ENCODE results near the gene CMTM7.

The CMTM7 gene

DNA sequence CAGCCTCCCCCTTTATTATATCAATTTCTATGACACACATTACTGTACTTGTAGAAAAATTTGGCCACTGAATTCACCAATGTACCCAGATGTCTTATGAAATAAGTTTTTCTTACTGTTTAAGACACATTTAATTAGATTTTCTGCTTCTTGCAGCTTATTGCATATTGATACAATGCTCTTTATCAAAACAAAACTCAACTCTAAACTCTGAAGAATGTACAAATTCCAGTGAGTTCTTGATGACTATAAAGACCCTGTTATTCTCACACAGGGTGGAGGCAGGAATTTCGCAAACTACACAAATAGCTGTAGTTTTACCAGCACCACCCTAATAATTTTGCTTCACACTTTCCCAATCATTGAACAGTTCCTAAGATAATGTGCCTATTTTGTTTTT is 89.0 kb downstream of the CMTM7 start:
- no peak for DNase-seq
- peak overlapping the region; percentile 27 for H3K27ac ChIP-seq
- H3K27me3 ChIP-seq (replicated peaks) = no peaks in the 10 kb centered on the region
- TF ChIP-seq CTCF (IDR thresholded peaks at IDR 0.05; ENCODE audit: low read depth, low read length, missing control alignments) = no peak
- H3K4me3 ChIP-seq (ENCODE audit: low read depth, low read length) = no peak overlapping the region
- peaks cover 11% of the 10 kb centered on the region for H3K36me3 ChIP-seq (replicated peaks)
- in situ Hi-C loops (cut with HindIII; ENCODE audit: low pct_ligation_motif_present, low sequenced_read_pairs) = no loop called here

DNA sequence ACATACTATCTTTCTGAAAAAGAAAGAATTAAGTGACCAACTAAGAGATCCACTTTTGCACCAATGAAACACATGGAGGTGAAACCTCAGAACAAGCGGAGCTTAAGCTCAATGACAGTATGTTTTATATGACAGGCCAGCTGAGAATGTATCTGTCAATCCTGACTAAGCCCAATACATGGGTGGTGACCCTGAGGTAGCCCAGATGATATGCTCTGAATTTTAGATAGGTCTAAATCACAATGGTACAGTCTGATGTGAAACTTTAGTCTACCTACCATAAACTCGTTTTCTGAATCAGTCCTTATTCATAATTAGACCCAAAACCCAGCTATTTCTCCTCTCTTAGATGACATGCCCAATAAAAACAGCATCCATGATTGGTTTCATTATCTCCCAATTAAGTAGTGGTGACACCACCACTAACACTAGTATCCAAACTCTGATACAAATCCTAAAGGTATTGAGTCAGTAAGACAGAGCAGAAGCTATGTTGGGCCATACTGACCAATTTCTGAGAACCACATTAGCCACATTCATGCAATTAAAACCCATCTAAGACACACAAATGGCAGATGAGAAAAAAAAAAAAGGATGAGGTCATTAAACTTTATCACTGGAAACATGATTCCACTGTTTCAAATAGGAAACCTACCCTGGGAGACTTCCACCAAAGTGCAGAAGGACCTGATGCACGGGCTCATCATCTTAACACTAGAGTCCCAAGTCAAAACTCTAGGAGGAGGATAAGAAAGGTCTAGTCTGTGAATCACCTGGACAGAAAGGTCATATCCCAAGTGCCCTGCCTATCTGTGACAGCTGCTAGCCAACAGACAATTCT is 90.4 kb downstream of the CMTM7 start:
- in situ Hi-C loops (cut with HindIII; ENCODE audit: low pct_ligation_motif_present, low sequenced_read_pairs) = no loop called here
- H3K4me3 ChIP-seq (ENCODE audit: low read depth, low read length) = no peak overlapping the region
- no peak for DNase-seq
- no peaks in the 10 kb centered on the region for H3K27me3 ChIP-seq (replicated peaks)
- TF ChIP-seq CTCF (IDR thresholded peaks at IDR 0.05; ENCODE audit: low read depth, low read length, missing control alignments) = no peak
- H3K27ac ChIP-seq = no peak overlapping the region
- peaks cover 15% of the 10 kb centered on the region for H3K36me3 ChIP-seq (replicated peaks)

DNA sequence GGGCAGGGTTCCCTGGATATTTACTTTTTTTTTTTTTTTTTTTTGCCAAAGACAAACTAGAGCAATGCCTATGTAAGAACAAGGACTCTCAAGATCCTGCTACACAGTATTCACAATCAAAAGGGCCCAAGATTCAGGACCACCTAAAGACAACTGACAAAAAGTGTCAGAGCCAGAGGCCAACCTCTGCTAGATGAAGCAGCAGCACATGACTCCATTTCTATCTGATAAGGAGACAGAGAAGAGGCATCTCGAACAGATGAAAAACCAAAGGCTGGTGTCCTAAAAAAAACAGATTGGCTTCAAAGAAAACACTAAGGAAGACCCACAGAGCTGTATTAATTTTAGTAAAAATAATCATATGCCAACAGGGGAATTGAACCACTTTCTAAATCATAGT is 91.0 kb downstream of the CMTM7 start:
- Histone ChIP-seq H3K4me3 (ENCODE audit: low read depth, low read length) (no peak overlapping the region), H3K27ac (no peak overlapping the region), H3K27me3 (replicated peaks) (no peaks in the 10 kb centered on the region), H3K36me3 (replicated peaks) (peaks cover 15% of the 10 kb centered on the region)
- TF ChIP-seq CTCF (IDR thresholded peaks at IDR 0.05; ENCODE audit: low read depth, low read length, missing control alignments) = no peak
- in situ Hi-C loops (cut with HindIII; ENCODE audit: low pct_ligation_motif_present, low sequenced_read_pairs) = no loop called here
- no peak for DNase-seq

GRCh38 chr3:32483772-32484171 is 92.1 kb downstream of the CMTM7 start:
- TF ChIP-seq CTCF (IDR thresholded peaks at IDR 0.05; ENCODE audit: low read depth, low read length, missing control alignments) = no peak

GRCh38 chr3:32484436-32484835 is 92.8 kb downstream of the CMTM7 start:
- Histone ChIP-seq H3K27me3 (replicated peaks) (no peaks in the 10 kb centered on the region), H3K36me3 (replicated peaks) (peaks cover 14% of the 10 kb centered on the region), H3K4me3 (ENCODE audit: low read depth, low read length) (no peak overlapping the region), H3K27ac (no peak overlapping the region)
- in situ Hi-C loops (cut with HindIII; ENCODE audit: low pct_ligation_motif_present, low sequenced_read_pairs) = no loop called here
- DNase-seq = no peak
- no peak for TF ChIP-seq CTCF (IDR thresholded peaks at IDR 0.05; ENCODE audit: low read depth, low read length, missing control alignments)

More at GRCh38 chr3:32483772-32484171, 92.1 kb downstream of the CMTM7 start:
- in situ Hi-C loops (cut with HindIII; ENCODE audit: low pct_ligation_motif_present, low sequenced_read_pairs) = no loop called here
- no peak for DNase-seq
- H3K4me3 ChIP-seq (ENCODE audit: low read depth, low read length) = no peak overlapping the region
- H3K27ac ChIP-seq = no peak overlapping the region
- no peaks in the 10 kb centered on the region for H3K27me3 ChIP-seq (replicated peaks)
- peaks cover 14% of the 10 kb centered on the region for H3K36me3 ChIP-seq (replicated peaks)
